K562 (cell line): ENCODE data around the gene AP1G2. TPM values are rescaled to one million over a fixed set of nuclear protein-coding genes. Genes with fewer than 3 reads are reported as not detected.

ENCODE experiments used
- ATAC-seq: fragments of 200-7000 bp; cut with Tn5 transposase; 3 replicates; pipeline ENCODE4 v1.9.1; 2020; ENCODE audit warnings: moderate library complexity
- BruUV-seq: library from RNA; stranded (reverse); fragments of 400-500 nt; replicated peaks from 2 replicates; lab custom pipeline; 2021; lab: Mats Ljungman, UMichigan
- CTCF ChIA-PET: fragments of 300-600 bp; formaldehyde crosslinking; extraction: SDS; loops from one replicate; lab custom pipeline; 2021; ENCODE audit warnings: low intra/inter-chr PET ratio; lab: Yijun Ruan, JAX
- POLR2A ChIA-PET: fragments of 300-600, 350-650 bp; sonication (Branson Sonifier 250); formaldehyde crosslinking; extraction: SDS; loops from one replicate; lab custom pipeline; 2021; ENCODE audit warnings: antibody characterized with exemption, inconsistent platforms; lab: Yijun Ruan, JAX
- DNase-seq, 4 experiments: peaks; one replicate each; pipeline versions ENCODE4 v3.0.0 to v3.0.0-alpha.2; 2011 to 2018; ENCODE audit warnings: low spot score in 3 of 4, mixed read lengths in 3 of 4; ENCODE audit errors: extremely low read depth in 1 of 4
- FAIRE-seq: peaks from 2 replicates; lab custom pipeline; 2011; peaks lifted over from hg19 to GRCh38; lab: Jason Lieb, UNC
- H2AFZ ChIP-seq: 2 replicates; pipeline ENCODE4 v1.6.0; 2011; ENCODE audit warnings: low read depth, low read length, control low read depth, inconsistent platforms
- H3K27ac ChIP-seq: fragments of 200-600 bp; 3 replicates; pipeline ENCODE4 v1.8.0; 2011; ENCODE audit warnings: low read depth, mild to moderate bottlenecking, control low read depth, inconsistent platforms, low read length, moderate library complexity, mixed read lengths; ENCODE audit errors: extremely low read depth
- H3K27me3 ChIP-seq, 2 experiments: fragments of 300-600 bp in 1 of 2; 2 replicates in 1 of 2; 3 replicates in 1 of 2; pipeline versions ENCODE4 v1.6.0 to v1.8.0; 2011; ENCODE audit warnings: inconsistent platforms in 2 of 2, low read length in 2 of 2, mild to moderate bottlenecking in 1 of 2, mixed read lengths in 1 of 2, moderate library complexity in 1 of 2; ENCODE audit not compliant: control insufficient read depth in 2 of 2, insufficient read depth in 2 of 2
- H3K36me3 ChIP-seq: fragments of 300-600 bp; 3 replicates; pipeline ENCODE4 v1.8.0; 2011; ENCODE audit warnings: mild to moderate bottlenecking, low read length, inconsistent platforms; ENCODE audit not compliant: control insufficient read depth, insufficient read depth
- H3K4me1 ChIP-seq, 2 experiments: fragments of 200-600 bp in 1 of 2; replicated peaks in 1 of 2; 2 replicates in 1 of 2; 3 replicates in 1 of 2; pipeline versions ENCODE4 v1.5.1 to v1.8.0; 2011; ENCODE audit warnings: inconsistent platforms in 2 of 2, low read length in 2 of 2, mild to moderate bottlenecking in 1 of 2, mixed read lengths in 1 of 2, moderate library complexity in 1 of 2; ENCODE audit not compliant: control insufficient read depth in 2 of 2, insufficient read depth in 2 of 2
- H3K4me2 ChIP-seq: 2 replicates; pipeline ENCODE4 v1.6.1; 2011; ENCODE audit warnings: low read length, control low read depth, inconsistent platforms, mixed read lengths; ENCODE audit not compliant: insufficient read depth
- H3K4me3 ChIP-seq: fragments of 200-600 bp; sonication (generic), shearing (Covaris generic); 2 replicates; pipeline ENCODE4 v1.5.1; 2016; ENCODE audit warnings: control low read depth, inconsistent platforms
- H3K79me2 ChIP-seq: fragments of 200-600 bp; 3 replicates; pipeline ENCODE4 v1.8.0; 2011; ENCODE audit warnings: low read length, inconsistent platforms; ENCODE audit not compliant: control insufficient read depth, insufficient read depth
- H3K9ac ChIP-seq, 2 experiments: 2 replicates each; pipeline versions ENCODE4 v1.6.0 to v1.6.1; 2011; ENCODE audit warnings: low read depth in 2 of 2, low read length in 2 of 2, control low read depth in 1 of 2, inconsistent platforms in 1 of 2, mild to moderate bottlenecking in 1 of 2, mixed read lengths in 1 of 2; ENCODE audit not compliant: insufficient read depth in 1 of 2
- H3K9me1 ChIP-seq: one replicate; pipeline ENCODE4 v1.6.0; 2011; ENCODE audit warnings: inconsistent platforms, mild to moderate bottlenecking, low read length, moderate library complexity; ENCODE audit not compliant: control insufficient read depth, insufficient read depth
- H3K9me3 ChIP-seq: replicated peaks from 2 replicates; pipeline ENCODE4 v1.5.1; 2011; ENCODE audit warnings: low read depth, low read length, inconsistent platforms; ENCODE audit not compliant: control insufficient read depth, insufficient read depth
- H4K20me1 ChIP-seq: replicated peaks from 2 replicates; pipeline ENCODE4 v1.6.1; 2011; ENCODE audit warnings: low read length, inconsistent platforms, mixed read lengths; ENCODE audit not compliant: control insufficient read depth, insufficient read depth
- CSDE1 ChIP-seq, 2 experiments: fragments of 450-650 bp; IDR thresholded peaks; 2 replicates each; pipeline ENCODE4 v1.6.1; 2016; ENCODE audit warnings: mild to moderate bottlenecking in 1 of 2
- HLTF ChIP-seq: fragments of 450-650 bp; IDR thresholded peaks from 2 replicates; pipeline ENCODE4 v1.6.1; 2016
- KLF10 ChIP-seq: fragments of 250-450 bp; sonication (Bioruptor Pico); IDR thresholded peaks from 2 replicates; pipeline ENCODE4 v1.6.1; 2021; ENCODE audit warnings: matching md5 sums
- PHTF2 ChIP-seq: fragments of 250-450 bp; sonication (Bioruptor Pico); IDR thresholded peaks from 2 replicates; pipeline ENCODE4 v1.5.0; 2021; ENCODE audit warnings: mild to moderate bottlenecking
- SPI1 ChIP-seq: IDR thresholded peaks from 2 replicates; pipeline ENCODE4 v1.6.1; 2011; ENCODE audit warnings: low read depth, low read length, control low read depth, borderline replicate concordance
- ZBTB7A ChIP-seq: IDR thresholded peaks from 2 replicates; pipeline ENCODE4 v1.6.1; 2011; ENCODE audit warnings: low read depth, mild to moderate bottlenecking, low read length, moderate library complexity, borderline replicate concordance; ENCODE audit not compliant: control insufficient read depth
- ZC3H11A ChIP-seq: IDR thresholded peaks from 2 replicates; pipeline ENCODE4 v1.6.1; 2012; ENCODE audit warnings: low read depth, low read length, improper control_type of control experiment
- ZFP91 ChIP-seq: sonication (generic); formaldehyde crosslinking; IDR thresholded peaks from 2 replicates; pipeline ENCODE4 v1.8.0; 2022; ENCODE audit warnings: mild to moderate bottlenecking, missing genetic modification reagents
- ZNF121 ChIP-seq: sonication (generic); formaldehyde crosslinking; conservative IDR thresholded peaks from 2 replicates; pipeline ENCODE4 v1.8.0; 2022; ENCODE audit warnings: missing genetic modification reagents
- ZNF354B ChIP-seq: fragments of 250-450 bp; sonication (Bioruptor Pico); IDR thresholded peaks from 2 replicates; pipeline ENCODE4 v1.4.0; 2020
- ZNF444 ChIP-seq: fragments of 250-450 bp; sonication (Bioruptor Pico); IDR thresholded peaks from 2 replicates; pipeline ENCODE4 v1.4.0; 2020; ENCODE audit warnings: mild to moderate bottlenecking, moderate library complexity
- WGBS: fragments of 100-300 bp; shearing (Covaris generic); methylation state at CpG from one replicate; pipeline ENCODE4 v1.1.6; 2016; ENCODE audit warnings: low coverage, mixed read lengths; ENCODE audit not compliant: insufficient coverage; ENCODE audit errors: missing lambda C conversion rate; 5-methylcytosine and 5-hydroxymethylcytosine counted together
- in situ Hi-C: fragments of 300-500 bp; cut with MboI; formaldehyde crosslinking; loops from 4 replicates; pipeline ENCODE4 v1.15.0; 2018; ENCODE audit warnings: inconsistent platforms, mixed read lengths
- intact Hi-C: fragments of 100-400 bp; cut with micrococcal nuclease; formaldehyde crosslinking; loops from 2 replicates; pipeline ENCODE4 v1.14.2; 2022
- polyA plus RNA-seq, 8 experiments: library from polyadenylated mRNA; depleted of rRNA in 4 of 8; stranded (reverse) in 5 of 8; unstranded in 3 of 8; fragments of >200 nt; fragmentation: Nextera tagmentation in 2 of 8; fragmentation: Illumina TruSeq in 1 of 8; extraction: Ambion mirVana in 2 of 8; extraction: Trizol in 1 of 8; gene quantifications; 2 replicates each; pipeline versions ENCODE4 v1.2.1 to v1.2.3, GENCODE V29; 2011 to 2014; ENCODE audit warnings: inconsistent platforms in 1 of 8, missing spikeins in 1 of 8
- total RNA-seq, 7 experiments: library from RNA; depleted of rRNA in 6 of 7; stranded (reverse); fragments of >200 nt in 6 of 7; fragmentation: Illumina TruSeq in 2 of 7; extraction: Trizol in 2 of 7; gene quantifications; 2 replicates each; pipeline versions ENCODE4 v1.2.1 to v1.2.3, GENCODE V29; 2011 to 2021; ENCODE audit warnings: low replicate concordance in 1 of 7
- TF ChIP-seq, protein P1 (sequence below): fragments of 250-450 bp; sonication (Bioruptor Pico); IDR thresholded peaks from 2 replicates; pipeline ENCODE4 v1.4.0; 2020; ENCODE audit warnings: borderline replicate concordance
- TF ChIP-seq, protein P2 (sequence below): IDR thresholded peaks from 2 replicates; pipeline ENCODE4 v1.6.1; 2016; ENCODE audit warnings: missing genetic modification characterization, missing compliant biosample characterization

Gene AP1G2
- total and polyA plus RNA-seq, 9 of the 15 experiments (the other 6 are each of a cell fraction or from before 2014, with no cell fraction given), result 19.1 to 83.5 (median 33.3) TPM

- ChIA-PET POLR2A (no interaction called here), CTCF (no interaction called here)
- no peak overlapping the region for H3K4me3 ChIP-seq
- peaks cover 10% of the 10 kb centered on the region for H3K79me2 ChIP-seq
- no peak for DNase-seq
- no peaks in the 10 kb centered on the region for H3K9me1 ChIP-seq
- H3K9me3 ChIP-seq, result no peaks in the 10 kb centered on the region
- BruUV-seq, result no TSS peak
- H2AFZ ChIP-seq, result no peak overlapping the region
- H3K9ac ChIP-seq, result no peak overlapping the region; a peak in 1 of 4 replicates
- in situ Hi-C loops, result loop anchor here (5.0 kb wide), 1 partner anchor 71 kb away; no protein-coding TSS in a partner anchor
- no peak overlapping the region for H3K4me2 ChIP-seq
- H3K27me3 ChIP-seq, result no peaks in the 10 kb centered on the region
- H3K36me3 ChIP-seq, result peaks cover 44% of the 10 kb centered on the region; the same call in 2 of the 3 replicates
- H3K4me1 ChIP-seq, result peaks cover 7 to 13% of the 10 kb centered on the region in 2 experiments; a peak in 3 of 5 replicates
- FAIRE-seq, result no peak
- H4K20me1 ChIP-seq, result 0 out of 2 replicates have a peak, but pooled peaks cover 3% of the 10 kb centered on the region
- intact Hi-C loops, result loop anchor here (10.0 kb wide), 1 partner anchor 233 kb away; the partner anchor contains the start of gene PABPN1
- WGBS, result 91% methylated on average over 1 of the region's 1 CpG
- TF ChIP-seq HLTF, result no peak
- TF ChIP-seq, protein P1, sequence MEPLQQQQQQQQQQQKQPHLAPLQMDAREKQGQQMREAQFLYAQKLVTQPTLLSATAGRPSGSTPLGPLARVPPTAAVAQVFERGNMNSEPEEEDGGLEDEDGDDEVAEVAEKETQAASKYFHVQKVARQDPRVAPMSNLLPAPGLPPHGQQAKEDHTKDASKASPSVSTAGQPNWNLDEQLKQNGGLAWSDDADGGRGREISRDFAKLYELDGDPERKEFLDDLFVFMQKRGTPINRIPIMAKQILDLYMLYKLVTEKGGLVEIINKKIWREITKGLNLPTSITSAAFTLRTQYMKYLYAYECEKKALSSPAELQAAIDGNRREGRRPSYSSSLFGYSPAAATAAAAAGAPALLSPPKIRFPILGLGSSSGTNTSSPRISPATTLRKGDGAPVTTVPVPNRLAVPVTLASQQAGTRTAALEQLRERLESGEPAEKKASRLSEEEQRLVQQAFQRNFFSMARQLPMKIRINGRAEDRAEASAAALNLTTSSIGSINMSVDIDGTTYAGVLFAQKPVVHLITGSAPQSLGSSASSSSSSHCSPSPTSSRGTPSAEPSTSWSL (CRISPR knock-in tag), result no peak
- TF ChIP-seq ZC3H11A, result no peak
- TF ChIP-seq ZBTB7A, result no peak
- TF ChIP-seq ZNF121 (CRISPR knock-in tag), result no peak
- TF ChIP-seq ZNF354B (CRISPR knock-in tag), result no peak
- TF ChIP-seq ZFP91 (CRISPR knock-in tag), result no peak
- TF ChIP-seq PHTF2 (CRISPR knock-in tag), result no peak
- no peak for TF ChIP-seq ZNF444 (CRISPR knock-in tag)
- no peak for TF ChIP-seq KLF10 (CRISPR knock-in tag)
- TF ChIP-seq, protein P2, sequence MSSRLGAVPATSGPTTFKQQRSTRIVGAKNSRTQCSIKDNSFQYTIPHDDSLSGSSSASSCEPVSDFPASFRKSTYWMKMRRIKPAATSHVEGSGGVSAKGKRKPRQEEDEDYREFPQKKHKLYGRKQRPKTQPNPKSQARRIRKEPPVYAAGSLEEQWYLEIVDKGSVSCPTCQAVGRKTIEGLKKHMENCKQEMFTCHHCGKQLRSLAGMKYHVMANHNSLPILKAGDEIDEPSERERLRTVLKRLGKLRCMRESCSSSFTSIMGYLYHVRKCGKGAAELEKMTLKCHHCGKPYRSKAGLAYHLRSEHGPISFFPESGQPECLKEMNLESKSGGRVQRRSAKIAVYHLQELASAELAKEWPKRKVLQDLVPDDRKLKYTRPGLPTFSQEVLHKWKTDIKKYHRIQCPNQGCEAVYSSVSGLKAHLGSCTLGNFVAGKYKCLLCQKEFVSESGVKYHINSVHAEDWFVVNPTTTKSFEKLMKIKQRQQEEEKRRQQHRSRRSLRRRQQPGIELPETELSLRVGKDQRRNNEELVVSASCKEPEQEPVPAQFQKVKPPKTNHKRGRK, result no peak
- TF ChIP-seq SPI1, result no peak
- no peak for TF ChIP-seq CSDE1 (IDR thresholded peaks at IDR 0.05)
- no peak overlapping the region for H3K27ac ChIP-seq
- ATAC-seq, result no peak
Measured at GRCh38 chr14:23557946-23558345, 9.6 kb downstream of the AP1G2 start.
